Mesendoderm (in vitro differentiated cells): ENCODE data around the gene ZNF536.

Experiments used
- DNase-seq: peaks from one replicate; pipeline ENCODE4 v3.0.0; 2013
- H2AK5ac ChIP-seq: 2 replicates; pipeline ENCODE4 v1.6.1; 2013; ENCODE audit warnings: low read length, inconsistent platforms
- H2BK120ac ChIP-seq: 2 replicates; pipeline ENCODE4 v1.6.1; 2013; ENCODE audit warnings: low read depth, mild to moderate bottlenecking, low read length, moderate library complexity, mixed read lengths
- H2BK15ac ChIP-seq: replicated peaks from 2 replicates; pipeline ENCODE4 v1.6.1; 2013; ENCODE audit warnings: low read depth, mild to moderate bottlenecking, moderate library complexity
- H2BK5ac ChIP-seq: 2 replicates; pipeline ENCODE4 v1.6.1; 2013; ENCODE audit warnings: low read length, inconsistent platforms
- H3K18ac ChIP-seq: 2 replicates; pipeline ENCODE4 v1.6.1; 2013; ENCODE audit warnings: mild to moderate bottlenecking, low read length, mixed read lengths
- H3K23ac ChIP-seq: one replicate; pipeline ENCODE4 v1.6.1; 2013; ENCODE audit warnings: low read length
- H3K27ac ChIP-seq: 2 replicates; pipeline ENCODE4 v1.5.1; 2013; ENCODE audit warnings: low read depth, mild to moderate bottlenecking, inconsistent platforms, low read length, moderate library complexity
- H3K27me3 ChIP-seq: 2 replicates; pipeline ENCODE4 v1.6.1; 2013; ENCODE audit warnings: low read length, control low read depth, mild to moderate bottlenecking, inconsistent platforms; ENCODE audit not compliant: insufficient read depth, poor library complexity
- H3K36me3 ChIP-seq: 2 replicates; pipeline ENCODE4 v1.6.1; 2013; ENCODE audit warnings: low read length, inconsistent platforms; ENCODE audit not compliant: control insufficient read depth, insufficient read depth
- H3K4ac ChIP-seq: one replicate; pipeline ENCODE4 v1.6.1; 2013; ENCODE audit warnings: low read depth, mild to moderate bottlenecking, low read length, moderate library complexity
- H3K4me1 ChIP-seq: 2 replicates; pipeline ENCODE4 v1.6.1; 2013; ENCODE audit warnings: low read depth, low read length, inconsistent platforms; ENCODE audit not compliant: control insufficient read depth
- H3K4me2 ChIP-seq: 2 replicates; pipeline ENCODE4 v1.6.1; 2013; ENCODE audit warnings: low read length
- H3K4me3 ChIP-seq: 2 replicates; pipeline ENCODE4 v1.5.1; 2013; ENCODE audit warnings: mild to moderate bottlenecking, low read length
- H3K56ac ChIP-seq: one replicate; pipeline ENCODE4 v1.6.1; 2013; ENCODE audit warnings: low read length
- H3K79me1 ChIP-seq: 2 replicates; pipeline ENCODE4 v1.6.1; 2013; ENCODE audit warnings: low read length, inconsistent platforms
- H3K79me2 ChIP-seq: 2 replicates; pipeline ENCODE4 v1.6.1; 2013; ENCODE audit warnings: mild to moderate bottlenecking, low read length; ENCODE audit not compliant: control insufficient read depth, insufficient read depth
- H3K9ac ChIP-seq: 2 replicates; pipeline ENCODE4 v1.6.1; 2013; ENCODE audit warnings: low read length, inconsistent platforms
- H4K5ac ChIP-seq: one replicate; pipeline ENCODE4 v1.6.1; 2013; ENCODE audit warnings: low read length
- H4K8ac ChIP-seq: one replicate; pipeline ENCODE4 v1.6.1; 2013; ENCODE audit warnings: low read depth, mild to moderate bottlenecking, control low read depth, low read length, moderate library complexity
- WGBS: extraction: QIAGEN DNeasy Blood & Tissue Kit; methylation state at CpG from one replicate; pipeline ENCODE4 v1.1.7; 2013; ENCODE audit warnings: low lambda C conversion rate, missing lambda C conversion rate; ENCODE audit not compliant: insufficient coverage; ENCODE audit errors: extremely low coverage; 5-methylcytosine and 5-hydroxymethylcytosine counted together

Gene ZNF536

DNA sequence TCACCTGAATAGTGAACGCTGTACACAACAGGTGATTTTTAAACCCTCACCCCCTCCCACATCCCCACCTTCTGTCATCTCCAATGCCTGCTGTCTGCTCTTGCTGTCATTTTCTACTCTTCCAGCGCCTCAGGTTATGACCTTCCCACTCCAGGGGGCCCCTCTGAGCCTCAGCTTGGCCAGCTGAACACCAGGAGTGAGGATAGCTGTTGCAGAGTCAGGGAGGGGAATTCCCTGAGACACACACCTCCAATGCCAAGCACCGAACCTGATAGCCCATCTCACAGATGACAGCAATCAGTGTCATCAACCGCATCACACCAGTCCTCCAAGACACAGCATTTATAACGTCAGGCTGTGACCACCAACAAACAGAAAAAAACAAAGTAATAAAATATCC is 193.5 kb downstream of the ZNF536 start:
- Histone ChIP-seq H4K8ac (no peak overlapping the region), H3K79me1 (no peaks in the 10 kb centered on the region), H2AK5ac (no peak overlapping the region), H3K4me3 (no peak overlapping the region), H3K18ac (no peak overlapping the region), H3K9ac (no peak overlapping the region), H3K27ac (no peak overlapping the region), H3K36me3 (no peaks in the 10 kb centered on the region), H3K4me1 (no peaks in the 10 kb centered on the region), H2BK15ac (no peak overlapping the region), H2BK5ac (no peak overlapping the region), H3K4ac (no peak overlapping the region), H2BK120ac (no peak overlapping the region), H3K4me2 (no peak overlapping the region), H3K23ac (no peak overlapping the region), H4K5ac (no peak overlapping the region), H3K56ac (no peak overlapping the region), H3K27me3 (no peaks in the 10 kb centered on the region), H3K79me2 (no peaks in the 10 kb centered on the region)
- no CpG with 5 or more reads among the region's 5 CpGs for WGBS
- DNase-seq = no peak

DNA sequence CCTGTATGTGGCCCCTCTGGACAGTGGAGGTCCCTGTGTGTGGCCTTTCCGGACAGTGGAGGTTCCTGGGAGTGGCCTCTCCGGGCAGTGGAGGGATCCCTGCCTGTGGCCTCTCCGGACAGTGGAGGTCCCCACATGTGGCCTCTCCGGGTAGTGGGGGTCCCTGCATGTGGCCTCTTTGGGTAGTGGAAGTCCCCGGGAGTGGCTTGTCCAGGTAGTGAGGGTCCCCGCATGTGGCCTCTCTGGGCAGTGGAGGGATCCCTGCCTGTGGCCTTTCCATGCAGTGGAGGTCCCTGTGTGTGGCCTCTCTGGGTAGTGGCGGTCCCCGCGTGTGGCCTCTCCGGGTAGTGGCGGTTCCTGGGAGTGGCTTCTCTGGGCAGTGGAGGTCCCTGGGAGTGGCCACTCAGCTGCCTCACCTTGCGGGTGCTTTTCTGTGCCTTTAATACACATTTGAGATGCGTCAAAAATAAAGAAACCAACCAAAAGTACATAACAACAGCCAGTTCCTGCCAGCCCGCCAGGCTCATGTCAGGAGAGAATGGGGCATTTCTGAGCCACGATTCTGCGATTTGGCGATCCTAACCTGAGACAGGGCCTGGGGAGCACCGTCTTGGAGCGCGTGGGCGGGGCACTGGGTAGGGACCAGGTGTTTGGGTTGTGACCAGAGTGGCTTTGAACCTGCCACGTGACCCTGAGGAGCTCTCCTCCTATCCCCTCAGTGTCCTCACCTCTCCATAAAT is 194.7 kb downstream of the ZNF536 start:
- Histone ChIP-seq H3K79me1 (no peaks in the 10 kb centered on the region), H3K56ac (no peak overlapping the region), H3K4ac (no peak overlapping the region), H2BK5ac (no peak overlapping the region), H3K27me3 (no peaks in the 10 kb centered on the region), H3K4me3 (no peak overlapping the region), H2BK15ac (no peak overlapping the region), H3K4me2 (no peak overlapping the region), H4K5ac (no peak overlapping the region), H3K4me1 (no peaks in the 10 kb centered on the region), H3K79me2 (no peaks in the 10 kb centered on the region), H3K36me3 (no peaks in the 10 kb centered on the region), H2BK120ac (no peak overlapping the region), H4K8ac (no peak overlapping the region), H3K27ac (no peak overlapping the region), H2AK5ac (no peak overlapping the region), H3K18ac (no peak overlapping the region), H3K23ac (no peak overlapping the region), H3K9ac (no peak overlapping the region)
- no peak for DNase-seq
- WGBS = no CpG with 5 or more reads among the region's 22 CpGs

DNA sequence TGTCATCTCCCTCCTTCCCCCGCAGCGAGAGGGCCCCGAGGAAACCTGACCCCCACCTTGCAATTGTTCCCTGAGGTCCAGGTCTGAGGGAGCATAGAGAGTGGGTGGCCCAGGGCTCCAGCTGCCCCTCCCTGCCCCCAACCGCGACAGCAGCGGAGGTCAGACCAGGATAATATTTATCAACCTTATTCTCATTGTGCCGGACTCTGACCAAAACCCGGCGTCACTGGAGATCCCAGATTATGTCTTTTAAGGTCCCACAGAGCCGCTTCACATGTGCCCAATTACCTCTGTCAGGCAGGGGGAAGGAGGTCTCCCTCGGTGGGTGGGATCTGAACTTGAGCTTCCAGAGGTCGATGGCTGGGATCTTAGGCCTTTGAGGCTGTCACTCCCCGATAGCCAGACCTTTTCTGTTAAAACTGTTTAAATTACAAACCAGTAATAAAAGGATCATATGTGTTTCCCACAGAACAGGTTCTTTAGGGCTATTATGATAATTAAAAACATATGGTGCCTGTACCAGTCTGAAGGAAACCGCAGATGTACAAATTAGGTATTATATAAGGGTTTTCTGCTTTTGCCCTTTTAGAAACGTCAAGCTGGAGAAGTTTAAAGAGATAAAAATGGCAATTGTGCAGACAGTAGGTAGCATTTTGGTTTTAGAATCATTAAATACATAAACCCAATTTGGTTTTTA is 195.5 kb downstream of the ZNF536 start:
- no peaks in the 10 kb centered on the region for H3K27me3 ChIP-seq
- no peak overlapping the region for H4K8ac ChIP-seq
- no peak overlapping the region for H2BK120ac ChIP-seq
- H3K23ac ChIP-seq = no peak overlapping the region
- H3K18ac ChIP-seq = no peak overlapping the region
- no peak overlapping the region for H3K27ac ChIP-seq
- no peaks in the 10 kb centered on the region for H3K4me1 ChIP-seq
- WGBS = no CpG with 5 or more reads among the region's 15 CpGs
- H2AK5ac ChIP-seq = no peak overlapping the region
- H3K79me1 ChIP-seq = no peaks in the 10 kb centered on the region
- H4K5ac ChIP-seq = no peak overlapping the region
- no peak overlapping the region for H3K4ac ChIP-seq
- no peak for DNase-seq
- no peaks in the 10 kb centered on the region for H3K36me3 ChIP-seq
- no peak overlapping the region for H3K4me2 ChIP-seq
- H2BK15ac ChIP-seq = no peak overlapping the region
- H3K56ac ChIP-seq = no peak overlapping the region
- H3K4me3 ChIP-seq = no peak overlapping the region
- H3K9ac ChIP-seq = no peak overlapping the region
- no peaks in the 10 kb centered on the region for H3K79me2 ChIP-seq
- no peak overlapping the region for H2BK5ac ChIP-seq

DNA sequence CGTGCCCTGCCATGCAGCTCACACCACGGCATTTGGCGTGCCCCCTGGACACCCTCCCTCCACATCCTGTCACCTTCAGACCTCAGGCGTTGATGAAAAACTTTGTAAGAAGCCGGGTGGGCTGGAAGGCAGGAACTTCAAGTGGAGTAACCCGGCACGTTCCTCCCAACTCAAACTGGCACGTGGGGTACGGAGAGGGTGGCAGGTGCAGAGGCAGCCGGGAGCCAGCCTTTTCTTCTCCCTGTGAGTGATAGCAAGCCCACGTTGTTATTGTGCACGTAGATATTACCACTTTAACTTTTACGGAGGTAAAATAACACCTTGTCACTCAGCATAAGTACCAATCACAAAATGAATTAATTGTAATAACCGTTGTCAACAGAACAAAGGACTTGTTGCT is 198.0 kb downstream of the ZNF536 start:
- Histone ChIP-seq H4K8ac (no peak overlapping the region), H3K36me3 (no peaks in the 10 kb centered on the region), H3K56ac (no peak overlapping the region), H3K4me1 (no peaks in the 10 kb centered on the region), H3K18ac (no peak overlapping the region), H3K23ac (no peak overlapping the region), H3K4ac (no peak overlapping the region), H4K5ac (no peak overlapping the region), H3K4me2 (no peak overlapping the region), H3K9ac (no peak overlapping the region), H2BK5ac (no peak overlapping the region), H3K27me3 (no peaks in the 10 kb centered on the region), H3K79me1 (no peaks in the 10 kb centered on the region), H2AK5ac (no peak overlapping the region), H3K79me2 (no peaks in the 10 kb centered on the region), H3K4me3 (no peak overlapping the region), H2BK120ac (no peak overlapping the region), H3K27ac (no peak overlapping the region), H2BK15ac (no peak overlapping the region)
- DNase-seq = no peak
- no CpG with 5 or more reads among the region's 14 CpGs for WGBS

DNA sequence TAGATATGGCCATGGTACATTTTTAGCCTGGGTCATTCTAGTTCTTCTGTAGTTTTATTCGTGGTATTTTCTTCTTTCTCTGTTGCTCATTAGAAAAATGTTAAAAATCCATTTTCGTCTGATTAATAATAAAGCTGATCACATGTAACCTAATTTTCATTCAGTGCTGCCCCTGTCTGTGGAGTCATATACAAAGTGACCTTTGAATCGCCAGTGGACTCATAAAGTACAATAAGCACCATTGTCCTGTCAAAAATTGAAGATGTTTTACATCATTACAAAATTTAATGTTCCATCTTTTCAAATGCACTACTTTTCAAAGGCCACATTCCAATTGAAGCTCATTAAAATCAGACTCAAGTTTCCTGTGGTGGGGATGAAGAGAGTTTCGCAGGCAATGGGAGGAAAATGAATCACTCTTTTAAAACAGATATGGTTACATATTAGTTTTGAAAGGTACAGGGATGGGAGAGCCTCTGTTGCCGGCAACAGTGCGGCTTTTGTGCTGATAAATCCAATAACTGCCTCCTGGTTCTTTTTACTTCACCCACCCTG is 205.4 kb downstream of the ZNF536 start:
- no peaks in the 10 kb centered on the region for H3K4me1 ChIP-seq
- DNase-seq = no peak
- H3K9ac ChIP-seq = no peak overlapping the region
- H3K4me2 ChIP-seq = no peak overlapping the region
- no peak overlapping the region for H4K5ac ChIP-seq
- H3K4me3 ChIP-seq = no peak overlapping the region
- no peak overlapping the region for H2AK5ac ChIP-seq
- H3K27ac ChIP-seq = no peak overlapping the region
- no peak overlapping the region for H4K8ac ChIP-seq
- no peak overlapping the region for H2BK5ac ChIP-seq
- no peak overlapping the region for H3K56ac ChIP-seq
- WGBS = no CpG with 5 or more reads among the region's 6 CpGs
- no peak overlapping the region for H3K23ac ChIP-seq
- H3K27me3 ChIP-seq = no peaks in the 10 kb centered on the region
- no peaks in the 10 kb centered on the region for H3K79me1 ChIP-seq
- H3K79me2 ChIP-seq = no peaks in the 10 kb centered on the region
- no peak overlapping the region for H2BK15ac ChIP-seq
- no peaks in the 10 kb centered on the region for H3K36me3 ChIP-seq
- H3K18ac ChIP-seq = no peak overlapping the region
- no peak overlapping the region for H2BK120ac ChIP-seq
- H3K4ac ChIP-seq = no peak overlapping the region
